ENCODE measurements around the gene PIWIL1. TPM values are rescaled to one million over a fixed set of nuclear protein-coding genes. Genes with fewer than 3 reads are reported as not detected.

Gene PIWIL1
- total and polyA plus RNA-seq, 3 donors from 2014 or later, result 53.0 to 203 (median 71.7) TPM

DNA sequence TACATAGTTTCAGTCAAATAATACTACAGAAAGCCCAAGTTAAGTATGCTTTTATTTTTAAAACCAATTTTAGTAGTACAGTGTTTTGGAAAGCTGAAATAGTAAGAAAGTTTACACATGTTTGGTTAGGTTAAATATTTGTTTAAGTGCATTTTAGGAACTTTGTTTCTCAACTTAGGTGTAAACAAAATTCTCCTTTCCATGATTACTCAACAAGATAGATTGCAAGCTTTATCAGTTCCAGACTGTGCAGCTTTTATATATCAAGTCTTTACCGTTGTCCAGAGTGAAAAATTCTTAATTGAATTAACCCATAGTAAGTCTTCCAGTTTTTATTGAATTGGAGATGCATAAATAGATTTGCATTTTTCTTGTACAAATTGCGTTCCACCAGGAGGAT, 45.1 kb downstream of the PIWIL1 start:
- no peaks in the 10 kb centered on the region for H3K27me3 ChIP-seq
- no peak overlapping the region for H3K4me3 ChIP-seq
- H3K27ac ChIP-seq, result no peak overlapping the region
- intact Hi-C loops (cut with DNase I; ENCODE audit: low total_unique reads), result no loop called here
- DNase-seq, result no peak
- no peaks in the 10 kb centered on the region for H3K9me3 ChIP-seq
- 81 to 86% methylated on average over 2 of the region's 2 CpGs for WGBS, 2 donors
- no peaks in the 10 kb centered on the region for H3K36me3 ChIP-seq (ENCODE audit: low read depth, missing control alignments)
- TF ChIP-seq, protein P1, sequence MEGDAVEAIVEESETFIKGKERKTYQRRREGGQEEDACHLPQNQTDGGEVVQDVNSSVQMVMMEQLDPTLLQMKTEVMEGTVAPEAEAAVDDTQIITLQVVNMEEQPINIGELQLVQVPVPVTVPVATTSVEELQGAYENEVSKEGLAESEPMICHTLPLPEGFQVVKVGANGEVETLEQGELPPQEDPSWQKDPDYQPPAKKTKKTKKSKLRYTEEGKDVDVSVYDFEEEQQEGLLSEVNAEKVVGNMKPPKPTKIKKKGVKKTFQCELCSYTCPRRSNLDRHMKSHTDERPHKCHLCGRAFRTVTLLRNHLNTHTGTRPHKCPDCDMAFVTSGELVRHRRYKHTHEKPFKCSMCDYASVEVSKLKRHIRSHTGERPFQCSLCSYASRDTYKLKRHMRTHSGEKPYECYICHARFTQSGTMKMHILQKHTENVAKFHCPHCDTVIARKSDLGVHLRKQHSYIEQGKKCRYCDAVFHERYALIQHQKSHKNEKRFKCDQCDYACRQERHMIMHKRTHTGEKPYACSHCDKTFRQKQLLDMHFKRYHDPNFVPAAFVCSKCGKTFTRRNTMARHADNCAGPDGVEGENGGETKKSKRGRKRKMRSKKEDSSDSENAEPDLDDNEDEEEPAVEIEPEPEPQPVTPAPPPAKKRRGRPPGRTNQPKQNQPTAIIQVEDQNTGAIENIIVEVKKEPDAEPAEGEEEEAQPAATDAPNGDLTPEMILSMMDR (IDR thresholded peaks at IDR 0.05), result no peak
- H3K4me1 ChIP-seq, result no peaks in the 10 kb centered on the region

DNA sequence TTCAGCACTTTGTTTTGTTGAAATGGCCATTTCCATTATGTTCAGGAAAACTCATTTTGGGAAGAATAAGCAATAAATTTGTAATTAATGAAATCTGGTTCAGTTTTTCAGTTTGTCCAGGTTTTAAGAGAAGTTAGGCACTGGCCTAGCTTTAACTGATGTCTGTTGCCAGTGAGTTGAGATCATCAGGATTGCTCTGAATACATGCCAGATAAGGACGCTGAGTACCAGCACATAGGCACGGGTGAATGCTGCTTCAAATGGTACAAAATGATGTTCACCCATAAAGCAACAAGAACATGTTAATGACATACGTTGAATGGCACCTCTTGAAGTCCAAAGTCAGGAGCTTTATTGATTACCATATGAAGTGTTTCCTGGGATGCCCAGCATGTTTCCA, 46.5 kb downstream of the PIWIL1 start:
- H3K4me1 ChIP-seq, result no peaks in the 10 kb centered on the region
- no peak overlapping the region for H3K27ac ChIP-seq
- intact Hi-C loops (cut with DNase I; ENCODE audit: low total_unique reads), result no loop called here
- no peaks in the 10 kb centered on the region for H3K9me3 ChIP-seq
- no peak for DNase-seq
- 66 to 76% methylated on average over 3 of the region's 3 CpGs for WGBS, 2 donors
- H3K4me3 ChIP-seq, result no peak overlapping the region
- TF ChIP-seq POLR2A (IDR thresholded peaks at IDR 0.05), result no peak
- TF ChIP-seq, protein P1 (IDR thresholded peaks at IDR 0.05), result no peak
- no peaks in the 10 kb centered on the region for H3K27me3 ChIP-seq
- H3K36me3 ChIP-seq (ENCODE audit: low read depth, missing control alignments), result no peaks in the 10 kb centered on the region

- no peaks in the 10 kb centered on the region for H3K4me1 ChIP-seq
- TF ChIP-seq, protein P1 (IDR thresholded peaks at IDR 0.05), result no peak
- TF ChIP-seq POLR2A (IDR thresholded peaks at IDR 0.05), result no peak
- WGBS, 2 donors, result 85 to 93% methylated on average over 4 of the region's 4 CpGs
These were observed 47.5 kb downstream of the PIWIL1 start for GRCh38 chr12:130385193-130385592.

DNA sequence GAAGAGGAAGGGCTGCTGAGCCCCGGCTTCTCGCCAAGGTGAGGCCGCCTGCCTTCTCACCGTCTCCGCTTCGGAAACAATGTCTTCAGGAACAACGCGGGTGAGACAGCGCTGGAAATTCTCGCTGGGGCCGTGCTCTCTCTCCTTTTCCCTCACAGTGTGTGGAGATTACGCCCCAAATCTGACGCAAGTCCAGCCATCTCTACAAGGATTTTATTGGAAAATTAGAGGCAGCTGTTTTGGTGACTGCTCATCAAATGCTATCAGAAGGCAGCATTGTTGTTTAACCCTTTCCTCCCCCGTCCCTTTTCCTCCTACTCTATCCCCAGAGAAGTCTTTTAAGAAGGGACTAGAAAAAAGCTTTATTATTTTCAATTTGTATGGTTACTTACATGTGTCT, 53.5 kb downstream of the PIWIL1 start:
- 50 to 69% methylated on average over 14 of the region's 14 CpGs for WGBS, 2 donors
- intact Hi-C loops (cut with DNase I; ENCODE audit: low total_unique reads), result no loop called here
- TF ChIP-seq, protein P1 (IDR thresholded peaks at IDR 0.05), result no peak
- TF ChIP-seq POLR2A (IDR thresholded peaks at IDR 0.05), result no peak
- no peaks in the 10 kb centered on the region for H3K4me1 ChIP-seq
- H3K9me3 ChIP-seq, result no peaks in the 10 kb centered on the region
- no peak overlapping the region for H3K4me3 ChIP-seq
- no peaks in the 10 kb centered on the region for H3K36me3 ChIP-seq (ENCODE audit: low read depth, missing control alignments)
- H3K27ac ChIP-seq, result no peak overlapping the region
- no peak for DNase-seq
- H3K27me3 ChIP-seq, result no peaks in the 10 kb centered on the region

More at GRCh38 chr12:130385193-130385592, 47.5 kb downstream of the PIWIL1 start:
- Histone ChIP-seq H3K36me3 (ENCODE audit: low read depth, missing control alignments) (no peaks in the 10 kb centered on the region), H3K4me3 (no peak overlapping the region), H3K27ac (no peak overlapping the region), H3K9me3 (no peaks in the 10 kb centered on the region), H3K27me3 (no peaks in the 10 kb centered on the region)
- intact Hi-C loops (cut with DNase I; ENCODE audit: low total_unique reads), result no loop called here
- DNase-seq, result no peak

DNA sequence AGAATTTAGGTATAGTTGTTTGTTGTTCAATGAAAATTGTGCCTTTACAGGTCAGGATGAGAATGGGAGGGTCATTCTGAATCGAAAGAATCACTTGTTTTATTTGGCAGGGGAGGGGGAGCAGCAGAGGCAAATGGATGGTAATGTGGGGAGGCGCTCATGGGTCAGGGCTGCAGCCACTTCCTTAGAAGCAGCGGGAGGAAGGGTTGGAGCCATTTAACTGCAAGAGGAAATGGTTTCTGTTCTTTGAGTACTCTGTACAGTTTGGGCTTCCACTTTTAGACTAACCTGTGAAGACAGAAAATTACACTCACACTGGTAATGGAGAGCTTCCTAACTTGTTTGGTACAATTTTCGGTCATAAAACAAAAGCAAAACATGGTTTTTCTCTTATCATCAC, 57.2 kb downstream of the PIWIL1 start:
- H3K36me3 ChIP-seq (ENCODE audit: low read depth, missing control alignments), result no peaks in the 10 kb centered on the region
- no peaks in the 10 kb centered on the region for H3K9me3 ChIP-seq
- no peak overlapping the region for H3K4me3 ChIP-seq
- H3K4me1 ChIP-seq, result no peaks in the 10 kb centered on the region
- H3K27me3 ChIP-seq, result no peaks in the 10 kb centered on the region
- WGBS, 2 donors, result 67 to 69% methylated on average over 4 of the region's 4 CpGs
- intact Hi-C loops (cut with DNase I; ENCODE audit: low total_unique reads), result no loop called here
- H3K27ac ChIP-seq, result no peak overlapping the region
- no peak for DNase-seq
- TF ChIP-seq, protein P1 (IDR thresholded peaks at IDR 0.05), result no peak
- TF ChIP-seq POLR2A (IDR thresholded peaks at IDR 0.05), result no peak
